H1 (cell line): ENCODE results near the gene CAT.

Experiments used
- CREB1 ChIP-seq: IDR thresholded peaks from 2 replicates; pipeline ENCODE4 v1.6.1; 2012; ENCODE audit warnings: inconsistent platforms
- EZH2 ChIP-seq: fragments of 200-600 bp; sonication (generic); IDR thresholded peaks from 2 replicates; pipeline ENCODE4 v1.7.1; 2012; ENCODE audit warnings: low read depth, mild to moderate bottlenecking, moderate library complexity, low read length, inconsistent platforms; ENCODE audit not compliant: severe bottlenecking
- JUND ChIP-seq: IDR thresholded peaks from 2 replicates; pipeline ENCODE4 v1.6.1; 2011; ENCODE audit warnings: mild to moderate bottlenecking, improper control_type of control experiment, low read length
- POLR2AphosphoS5 ChIP-seq: IDR thresholded peaks from 2 replicates; pipeline ENCODE4 v1.6.1; 2011; ENCODE audit warnings: low read depth, low read length
- RAD21 ChIP-seq, 2 experiments: IDR thresholded peaks in 1 of 2; conservative IDR thresholded peaks in 1 of 2; 2 replicates each; pipeline ENCODE4 v1.6.1; 2011; ENCODE audit warnings: low read depth in 2 of 2, low read length in 2 of 2, improper control_type of control experiment in 1 of 2, inconsistent platforms in 1 of 2, mild to moderate bottlenecking in 1 of 2, moderate library complexity in 1 of 2
- RBBP5 ChIP-seq: IDR thresholded peaks from 2 replicates; pipeline ENCODE4 v1.7.1; 2012; ENCODE audit warnings: low read depth, mild to moderate bottlenecking, inconsistent platforms, low read length, moderate library complexity, borderline replicate concordance
- TF ChIP-seq, protein P1 (sequence below): IDR thresholded peaks from 2 replicates; pipeline ENCODE4 v1.6.1; 2011; ENCODE audit warnings: low read length, improper control_type of control experiment
- TF ChIP-seq, protein P2 (sequence below): IDR thresholded peaks from 2 replicates; pipeline ENCODE4 v1.6.1; 2012; ENCODE audit warnings: inconsistent platforms
- TF ChIP-seq, protein P3 (sequence below), 3 experiments: IDR thresholded peaks; 1 replicate in 2 of 3; 2 replicates in 1 of 3; pipeline versions ENCODE4 v1.5.1 to v1.6.1; 2011; ENCODE audit warnings: low read length in 3 of 3, mild to moderate bottlenecking in 3 of 3, inconsistent platforms in 2 of 3, low read depth in 1 of 3, moderate library complexity in 1 of 3; ENCODE audit not compliant: insufficient read depth in 1 of 3; ENCODE audit errors: control extremely low read depth in 1 of 3

DNA sequence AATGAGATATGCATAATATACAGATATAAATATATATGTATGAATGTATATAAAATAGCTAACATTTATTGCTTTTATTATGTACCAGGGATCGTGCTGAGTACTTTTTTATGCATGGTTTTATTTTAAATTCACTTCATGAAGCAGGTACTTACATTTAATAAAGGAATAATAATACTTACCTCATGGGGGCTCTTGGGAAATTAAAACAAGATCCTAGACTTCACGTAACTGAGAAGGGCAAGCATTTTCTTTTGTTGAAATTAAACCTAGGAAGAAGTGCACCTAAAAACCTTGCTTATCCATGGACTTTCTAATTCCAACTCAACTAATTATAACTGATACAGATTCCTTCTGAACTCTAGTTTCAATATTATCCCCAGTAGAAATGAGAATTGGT lies 40.9 kb upstream of the CAT start:
- TF ChIP-seq RBBP5 (no peak), CREB1 (no peak), POLR2AphosphoS5 (no peak), EZH2 (no peak), JUND (no peak), RAD21 (IDR thresholded peaks at IDR 0.05 in 1 of 2, conservative IDR thresholded peaks at IDR 0.05 in 1 of 2; ENCODE audit: low read depth in 2 of 2, low read length in 2 of 2) (no peak)
- TF ChIP-seq, protein P1, sequence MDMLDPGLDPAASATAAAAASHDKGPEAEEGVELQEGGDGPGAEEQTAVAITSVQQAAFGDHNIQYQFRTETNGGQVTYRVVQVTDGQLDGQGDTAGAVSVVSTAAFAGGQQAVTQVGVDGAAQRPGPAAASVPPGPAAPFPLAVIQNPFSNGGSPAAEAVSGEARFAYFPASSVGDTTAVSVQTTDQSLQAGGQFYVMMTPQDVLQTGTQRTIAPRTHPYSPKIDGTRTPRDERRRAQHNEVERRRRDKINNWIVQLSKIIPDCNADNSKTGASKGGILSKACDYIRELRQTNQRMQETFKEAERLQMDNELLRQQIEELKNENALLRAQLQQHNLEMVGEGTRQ, result no peak
- TF ChIP-seq, protein P2, sequence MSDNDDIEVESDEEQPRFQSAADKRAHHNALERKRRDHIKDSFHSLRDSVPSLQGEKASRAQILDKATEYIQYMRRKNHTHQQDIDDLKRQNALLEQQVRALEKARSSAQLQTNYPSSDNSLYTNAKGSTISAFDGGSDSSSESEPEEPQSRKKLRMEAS, result no peak
- TF ChIP-seq, protein P3, sequence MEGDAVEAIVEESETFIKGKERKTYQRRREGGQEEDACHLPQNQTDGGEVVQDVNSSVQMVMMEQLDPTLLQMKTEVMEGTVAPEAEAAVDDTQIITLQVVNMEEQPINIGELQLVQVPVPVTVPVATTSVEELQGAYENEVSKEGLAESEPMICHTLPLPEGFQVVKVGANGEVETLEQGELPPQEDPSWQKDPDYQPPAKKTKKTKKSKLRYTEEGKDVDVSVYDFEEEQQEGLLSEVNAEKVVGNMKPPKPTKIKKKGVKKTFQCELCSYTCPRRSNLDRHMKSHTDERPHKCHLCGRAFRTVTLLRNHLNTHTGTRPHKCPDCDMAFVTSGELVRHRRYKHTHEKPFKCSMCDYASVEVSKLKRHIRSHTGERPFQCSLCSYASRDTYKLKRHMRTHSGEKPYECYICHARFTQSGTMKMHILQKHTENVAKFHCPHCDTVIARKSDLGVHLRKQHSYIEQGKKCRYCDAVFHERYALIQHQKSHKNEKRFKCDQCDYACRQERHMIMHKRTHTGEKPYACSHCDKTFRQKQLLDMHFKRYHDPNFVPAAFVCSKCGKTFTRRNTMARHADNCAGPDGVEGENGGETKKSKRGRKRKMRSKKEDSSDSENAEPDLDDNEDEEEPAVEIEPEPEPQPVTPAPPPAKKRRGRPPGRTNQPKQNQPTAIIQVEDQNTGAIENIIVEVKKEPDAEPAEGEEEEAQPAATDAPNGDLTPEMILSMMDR (IDR thresholded peaks at IDR 0.05; ENCODE audit: control extremely low read depth in 1 of 3, insufficient read depth in 1 of 3, low read depth in 1 of 3, low read length in 3 of 3), result no peak
